Chondrocyte (in vitro differentiated cells): ENCODE measurements around the gene CHST2. TPM values are rescaled to one million over a fixed set of nuclear protein-coding genes. Genes with fewer than 3 reads are reported as not detected.
A peak's percentile ranks its signal among the peaks of the same experiment; 100 is the strongest.

ENCODE experiments used
- DNase-seq: peaks from one replicate; pipeline ENCODE4 v3.0.0; 2021; ENCODE audit warnings: mixed read lengths, low spot score
- H3K27ac Mint-ChIP-seq: one replicate; pipeline ENCODE4 v1.8.0; 2021; ENCODE audit warnings: mild to moderate bottlenecking, moderate library complexity, mixed read lengths; ENCODE audit not compliant: unreplicated experiment
- H3K27me3 Mint-ChIP-seq: 2 replicates; pipeline ENCODE4 v1.8.0; 2021; ENCODE audit warnings: low read depth, mixed read lengths
- H3K36me3 Mint-ChIP-seq: 2 replicates; pipeline ENCODE4 v1.8.0; 2021; ENCODE audit warnings: low read depth, mixed read lengths
- H3K4me1 Mint-ChIP-seq: 2 replicates; pipeline ENCODE4 v1.8.0; 2021; ENCODE audit warnings: low read depth, mild to moderate bottlenecking, mixed read lengths
- H3K4me3 Mint-ChIP-seq: one replicate; pipeline ENCODE4 v1.8.0; 2021; ENCODE audit warnings: mild to moderate bottlenecking, moderate library complexity, mixed read lengths; ENCODE audit not compliant: unreplicated experiment
- H3K9me3 Mint-ChIP-seq: 2 replicates; pipeline ENCODE4 v1.8.0; 2021; ENCODE audit warnings: low read depth, mixed read lengths
- total RNA-seq: library from RNA; stranded (reverse); gene quantifications from 3 replicates; pipeline ENCODE4 v1.2.1, GENCODE V29; 2021
- TF ChIP-seq, protein P1 (sequence below): fragments of 200-600 bp; sonication (generic); IDR thresholded peaks from 2 replicates; pipeline ENCODE4 v1.5.0; 2021; ENCODE audit warnings: antibody characterized with exemption, mild to moderate bottlenecking, moderate library complexity

Gene CHST2
- total RNA-seq, 1 donor from 2014 or later, result 23.1 TPM

DNA sequence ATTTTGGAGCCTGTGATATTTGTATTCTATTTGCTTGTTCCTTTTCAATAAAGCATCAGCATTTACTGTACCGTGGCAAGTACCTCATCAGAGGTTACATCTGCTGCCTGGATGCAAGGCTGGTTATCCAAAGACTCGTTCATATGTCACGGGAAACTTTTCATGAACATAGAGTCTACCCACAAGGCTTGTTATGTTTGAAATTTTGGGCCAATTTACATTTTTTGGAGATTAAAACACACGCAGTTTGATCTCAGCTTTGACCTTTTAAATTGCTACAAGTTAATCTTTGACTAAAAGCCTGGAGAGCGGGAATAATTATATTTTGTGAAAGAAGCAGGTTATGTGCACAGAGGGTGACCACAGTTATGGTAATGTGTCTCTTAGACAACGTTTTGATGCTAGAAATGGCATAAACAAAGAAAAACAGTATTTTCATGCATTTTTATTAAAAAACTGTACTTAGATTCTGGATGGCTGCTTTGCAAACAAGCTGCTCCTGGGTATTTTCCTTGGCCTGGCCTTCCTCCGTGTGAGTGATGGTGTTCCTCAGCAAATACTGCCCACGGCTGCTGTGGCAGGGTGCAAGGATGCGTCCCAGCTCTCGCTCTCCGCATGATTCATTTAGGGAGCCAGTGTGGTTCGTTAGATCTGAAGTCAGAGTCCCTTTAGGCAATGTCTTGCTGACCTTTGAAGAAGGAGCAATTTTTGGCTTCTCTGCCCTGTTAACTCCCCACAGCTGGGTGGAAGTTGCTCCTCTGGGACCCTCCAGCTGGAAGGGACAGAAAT, 27.1 kb downstream of the CHST2 start:
- Mint-ChIP-seq H3K36me3 (no peaks in the 10 kb centered on the region), H3K4me1 (peaks cover 9% of the 10 kb centered on the region), H3K27me3 (no peaks in the 10 kb centered on the region), H3K27ac (peak overlapping the region; percentile 23), H3K9me3 (no peaks in the 10 kb centered on the region), H3K4me3 (no peak overlapping the region)
- TF ChIP-seq, protein P1, sequence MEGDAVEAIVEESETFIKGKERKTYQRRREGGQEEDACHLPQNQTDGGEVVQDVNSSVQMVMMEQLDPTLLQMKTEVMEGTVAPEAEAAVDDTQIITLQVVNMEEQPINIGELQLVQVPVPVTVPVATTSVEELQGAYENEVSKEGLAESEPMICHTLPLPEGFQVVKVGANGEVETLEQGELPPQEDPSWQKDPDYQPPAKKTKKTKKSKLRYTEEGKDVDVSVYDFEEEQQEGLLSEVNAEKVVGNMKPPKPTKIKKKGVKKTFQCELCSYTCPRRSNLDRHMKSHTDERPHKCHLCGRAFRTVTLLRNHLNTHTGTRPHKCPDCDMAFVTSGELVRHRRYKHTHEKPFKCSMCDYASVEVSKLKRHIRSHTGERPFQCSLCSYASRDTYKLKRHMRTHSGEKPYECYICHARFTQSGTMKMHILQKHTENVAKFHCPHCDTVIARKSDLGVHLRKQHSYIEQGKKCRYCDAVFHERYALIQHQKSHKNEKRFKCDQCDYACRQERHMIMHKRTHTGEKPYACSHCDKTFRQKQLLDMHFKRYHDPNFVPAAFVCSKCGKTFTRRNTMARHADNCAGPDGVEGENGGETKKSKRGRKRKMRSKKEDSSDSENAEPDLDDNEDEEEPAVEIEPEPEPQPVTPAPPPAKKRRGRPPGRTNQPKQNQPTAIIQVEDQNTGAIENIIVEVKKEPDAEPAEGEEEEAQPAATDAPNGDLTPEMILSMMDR, result no peak
- DNase-seq, result no peak

DNA sequence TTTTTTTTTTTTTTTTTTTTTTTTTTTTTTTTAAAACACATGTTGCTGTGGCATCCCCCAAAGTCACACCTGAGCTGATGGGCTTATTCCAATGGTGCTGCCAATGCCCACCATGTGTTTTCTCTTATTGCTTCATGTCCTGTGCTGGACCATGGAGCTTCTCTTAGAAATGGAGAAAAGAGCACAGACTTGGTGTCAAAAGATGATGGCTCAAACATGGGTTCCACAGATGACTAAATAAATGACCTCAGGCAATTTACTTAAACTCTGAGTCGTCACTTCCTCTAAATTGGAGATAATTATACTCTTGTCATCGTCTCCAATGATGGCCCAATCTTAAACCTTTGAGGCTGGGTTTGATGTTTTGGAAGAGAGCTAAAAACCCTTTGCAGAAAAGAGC, 28.1 kb downstream of the CHST2 start:
- Mint-ChIP-seq H3K9me3 (no peaks in the 10 kb centered on the region), H3K27ac (no peak overlapping the region), H3K27me3 (no peaks in the 10 kb centered on the region), H3K36me3 (no peaks in the 10 kb centered on the region), H3K4me3 (no peak overlapping the region), H3K4me1 (peaks cover 9% of the 10 kb centered on the region)
- DNase-seq, result no peak
- TF ChIP-seq, protein P1, result no peak

DNA sequence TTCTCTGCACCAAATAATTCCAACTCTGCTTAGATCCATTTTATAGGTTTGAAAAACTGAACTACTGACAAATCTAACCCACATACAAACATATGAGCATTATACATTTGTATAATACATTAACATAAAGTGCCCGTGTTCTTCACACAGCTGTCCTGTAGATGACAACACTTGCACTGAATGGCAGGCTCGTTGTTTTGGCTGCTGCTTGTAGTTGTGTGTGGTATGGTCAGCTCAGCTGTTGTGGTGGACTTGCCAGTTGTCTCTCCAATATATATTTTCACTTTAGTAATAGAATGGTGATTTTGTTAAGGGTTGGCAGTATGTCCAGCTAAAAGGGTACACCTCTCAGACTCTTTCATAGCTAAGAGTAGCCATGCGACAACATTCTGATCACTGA, 30.5 kb downstream of the CHST2 start:
- no peaks in the 10 kb centered on the region for H3K27me3 Mint-ChIP-seq
- DNase-seq, result no peak
- H3K4me1 Mint-ChIP-seq, result peaks cover 9% of the 10 kb centered on the region
- H3K27ac Mint-ChIP-seq, result no peak overlapping the region
- H3K9me3 Mint-ChIP-seq, result no peaks in the 10 kb centered on the region
- TF ChIP-seq, protein P1, result no peak
- no peak overlapping the region for H3K4me3 Mint-ChIP-seq
- H3K36me3 Mint-ChIP-seq, result no peaks in the 10 kb centered on the region

DNA sequence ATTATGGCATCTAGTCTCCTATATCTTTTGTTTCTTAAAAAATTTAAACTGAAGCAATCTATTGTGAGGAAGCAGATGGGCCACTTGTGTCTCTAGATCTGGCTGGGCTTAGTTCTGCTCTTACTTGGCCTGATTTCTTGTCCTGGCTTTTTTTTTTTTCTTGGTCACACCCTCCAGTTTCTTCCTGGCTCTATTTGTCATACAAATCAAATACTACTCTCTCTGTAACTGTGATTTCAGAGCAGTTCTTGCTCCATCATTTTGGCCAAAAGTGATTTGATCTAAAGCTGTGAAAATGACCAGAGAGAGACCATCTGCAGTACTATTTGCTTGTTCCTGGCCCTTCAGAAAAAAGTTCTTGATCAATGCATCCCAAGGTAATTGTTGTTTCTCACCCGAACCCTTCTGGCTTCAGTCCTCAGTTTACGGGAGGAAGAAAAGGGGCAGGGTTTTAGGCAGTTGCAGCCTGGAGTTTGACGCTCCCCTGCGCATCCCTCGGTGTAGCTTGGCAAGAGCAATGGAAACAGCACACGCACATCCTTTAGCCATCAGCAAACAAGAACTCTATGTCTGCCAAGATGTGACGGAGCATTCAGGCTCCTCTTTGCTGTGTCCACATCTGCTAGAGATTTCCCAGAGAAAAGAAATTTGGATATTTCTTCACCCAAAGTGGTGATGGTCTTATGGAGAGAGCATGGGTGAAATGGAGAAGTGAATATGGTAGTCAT, 31.6 kb downstream of the CHST2 start:
- TF ChIP-seq, protein P1, result no peak

DNA sequence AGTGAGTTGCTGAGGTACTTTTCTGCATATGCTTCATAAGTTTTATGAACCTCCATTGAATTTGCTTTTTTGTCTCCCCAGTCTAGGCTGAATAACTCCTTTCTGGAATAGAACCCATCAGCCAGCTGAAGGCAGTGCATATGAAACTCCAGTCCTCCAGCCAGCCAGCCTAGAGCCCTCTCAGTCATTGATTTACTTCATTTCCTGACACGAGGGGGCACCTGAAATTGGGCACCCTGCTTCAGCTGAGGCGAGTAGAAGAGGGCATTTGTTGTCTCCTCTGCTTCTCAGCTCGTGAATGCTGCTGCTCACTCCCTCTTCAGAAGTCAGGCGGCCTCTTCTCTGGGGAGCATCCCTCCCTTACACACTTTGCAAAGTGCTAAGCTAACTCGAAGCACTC, 32.5 kb downstream of the CHST2 start:
- Mint-ChIP-seq H3K4me1 (peaks cover 3% of the 10 kb centered on the region), H3K27me3 (no peaks in the 10 kb centered on the region), H3K27ac (no peak overlapping the region), H3K4me3 (no peak overlapping the region), H3K36me3 (no peaks in the 10 kb centered on the region), H3K9me3 (no peaks in the 10 kb centered on the region)
- no peak for DNase-seq
- TF ChIP-seq, protein P1, result no peak

More for the DNA sequence above, 31.6 kb downstream of the CHST2 start:
- no peak overlapping the region for H3K4me3 Mint-ChIP-seq
- no peaks in the 10 kb centered on the region for H3K9me3 Mint-ChIP-seq
- no peaks in the 10 kb centered on the region for H3K36me3 Mint-ChIP-seq
- no peak overlapping the region for H3K27ac Mint-ChIP-seq
- no peak for DNase-seq
- peaks cover 9% of the 10 kb centered on the region for H3K4me1 Mint-ChIP-seq
- no peaks in the 10 kb centered on the region for H3K27me3 Mint-ChIP-seq
